Tibial artery (tissue), 4 donors: ENCODE measurements around the gene ADAMTS14.

Experiments used
- DNase-seq, 2 donors: peaks; one replicate each; pipeline ENCODE4 v3.0.0-alpha.2; 2019
- H3K27ac ChIP-seq, 2 donors: fragments of 200-600 bp; sonication (generic) in 1 of 2; 1 replicate in 1 of 2; 2 replicates in 1 of 2; pipeline ENCODE4 v1.5.1; 2018 to 2019; ENCODE audit warnings: mild to moderate bottlenecking in 1 of 2
- H3K27me3 ChIP-seq, 2 donors: fragments of 200-600 bp; sonication (generic) in 1 of 2; one replicate each; pipeline versions ENCODE4 v1.5.1 to v1.6.0; 2016 to 2019
- H3K36me3 ChIP-seq, 3 donors: fragments of 200-600 bp; sonication (generic) in 2 of 3; one replicate each; pipeline ENCODE4 v1.5.1; 2016 to 2019; ENCODE audit warnings: mild to moderate bottlenecking in 2 of 3
- H3K4me1 ChIP-seq, 4 donors: fragments of 200-600 bp; sonication (generic) in 2 of 4; 1 replicate in 3 of 4; 2 replicates in 1 of 4; pipeline ENCODE4 v1.5.1; 2016 to 2019
- H3K4me3 ChIP-seq, 2 donors: fragments of 200-600 bp; sonication (generic) in 1 of 2; 1 replicate in 1 of 2; 2 replicates in 1 of 2; pipeline ENCODE4 v1.5.1; 2018 to 2019; ENCODE audit warnings: mild to moderate bottlenecking in 2 of 2
- H3K9me3 ChIP-seq, 3 donors: fragments of 200-600 bp; sonication (generic) in 1 of 3; one replicate each; pipeline ENCODE4 v1.5.1; 2016 to 2019
- intact Hi-C: fragments of 100-400 bp; cut with DNase I; formaldehyde crosslinking; loops from one replicate; pipeline ENCODE4 v1.15.0; 2023; ENCODE audit warnings: low total_unique reads
- TF ChIP-seq, protein P1 (sequence below), 2 experiments: fragments of 200-600 bp in 1 of 2; fragments of 450-650 bp in 1 of 2; IDR thresholded peaks; one replicate each; pipeline ENCODE4 v1.5.1; 2017 to 2019; ENCODE audit warnings: antibody characterized with exemption in 2 of 2, mild to moderate bottlenecking in 1 of 2, moderate library complexity in 1 of 2

The ADAMTS14 gene

DNA sequence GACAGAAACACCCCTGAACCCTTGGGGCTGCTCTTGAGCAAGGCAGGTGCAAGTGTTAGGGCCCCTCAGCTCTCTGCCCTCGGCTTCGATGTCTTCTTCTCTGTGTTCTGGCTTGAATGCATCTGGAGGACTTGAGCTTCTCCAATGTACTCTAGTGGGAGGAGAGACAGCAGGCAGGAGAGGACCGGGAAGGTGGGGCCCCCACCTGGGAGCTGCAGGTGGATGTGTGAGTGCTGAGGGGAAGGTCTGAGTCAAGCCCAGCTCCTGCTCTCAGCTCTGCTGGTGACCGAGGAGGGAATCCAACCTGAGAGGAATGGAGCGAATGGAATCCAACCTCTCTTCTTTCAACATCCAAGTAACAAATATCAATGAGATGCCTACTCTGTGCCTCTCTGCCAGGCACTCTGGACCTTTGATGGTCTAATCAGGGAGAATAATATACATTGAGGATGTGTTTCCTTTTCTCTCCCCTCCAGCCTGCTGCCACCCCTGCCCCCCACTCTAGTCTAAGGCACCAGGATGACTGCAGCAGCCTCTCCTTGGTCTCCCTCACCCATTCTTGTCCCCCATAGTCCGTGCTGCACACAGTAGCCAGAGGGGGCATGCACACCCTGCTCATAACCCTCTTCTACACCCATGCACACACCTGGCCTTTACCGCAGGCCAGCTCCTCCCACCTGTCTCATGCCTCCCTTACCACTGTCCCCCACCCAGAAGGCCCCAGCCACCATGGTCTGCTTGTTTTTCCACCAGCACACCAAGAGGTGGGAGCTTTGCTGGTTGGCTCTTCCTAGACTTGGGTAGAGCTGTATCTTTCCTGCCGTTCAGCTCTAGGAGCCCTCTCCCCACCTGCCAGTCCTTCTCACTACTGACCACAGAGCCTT is 99.2 kb downstream of the ADAMTS14 start:
- Histone ChIP-seq H3K4me3 (no peak overlapping the region), H3K9me3 (no peaks in the 10 kb centered on the region), H3K4me1 (no peaks in the 10 kb centered on the region), H3K36me3 (no peaks in the 10 kb centered on the region), H3K27me3 (no peaks in the 10 kb centered on the region), H3K27ac (no peak overlapping the region)
- peak in 1 of 2 donors; percentile 56 for DNase-seq
- TF ChIP-seq, protein P1, sequence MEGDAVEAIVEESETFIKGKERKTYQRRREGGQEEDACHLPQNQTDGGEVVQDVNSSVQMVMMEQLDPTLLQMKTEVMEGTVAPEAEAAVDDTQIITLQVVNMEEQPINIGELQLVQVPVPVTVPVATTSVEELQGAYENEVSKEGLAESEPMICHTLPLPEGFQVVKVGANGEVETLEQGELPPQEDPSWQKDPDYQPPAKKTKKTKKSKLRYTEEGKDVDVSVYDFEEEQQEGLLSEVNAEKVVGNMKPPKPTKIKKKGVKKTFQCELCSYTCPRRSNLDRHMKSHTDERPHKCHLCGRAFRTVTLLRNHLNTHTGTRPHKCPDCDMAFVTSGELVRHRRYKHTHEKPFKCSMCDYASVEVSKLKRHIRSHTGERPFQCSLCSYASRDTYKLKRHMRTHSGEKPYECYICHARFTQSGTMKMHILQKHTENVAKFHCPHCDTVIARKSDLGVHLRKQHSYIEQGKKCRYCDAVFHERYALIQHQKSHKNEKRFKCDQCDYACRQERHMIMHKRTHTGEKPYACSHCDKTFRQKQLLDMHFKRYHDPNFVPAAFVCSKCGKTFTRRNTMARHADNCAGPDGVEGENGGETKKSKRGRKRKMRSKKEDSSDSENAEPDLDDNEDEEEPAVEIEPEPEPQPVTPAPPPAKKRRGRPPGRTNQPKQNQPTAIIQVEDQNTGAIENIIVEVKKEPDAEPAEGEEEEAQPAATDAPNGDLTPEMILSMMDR (IDR thresholded peaks at IDR 0.05) = no peak
- intact Hi-C loops = no loop called here

DNA sequence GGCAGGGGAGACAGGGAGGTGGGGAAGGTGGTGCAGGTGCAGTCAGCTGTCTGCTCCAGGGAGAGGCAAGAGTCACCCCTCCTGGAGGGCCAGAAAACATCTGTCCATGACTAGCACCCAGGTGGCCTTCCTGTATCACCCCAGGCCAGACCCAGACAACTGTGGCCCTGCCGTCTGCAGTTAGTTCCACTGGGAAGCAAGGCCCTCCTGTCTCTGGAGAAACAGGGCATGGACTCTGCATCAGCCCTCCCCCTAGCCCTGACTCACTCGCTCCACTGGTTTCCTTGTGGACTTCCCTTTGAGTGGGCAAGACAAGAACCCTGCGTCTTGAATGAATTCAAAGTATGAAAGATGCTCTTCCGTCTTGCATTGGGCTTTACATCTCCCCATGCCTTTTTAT is 100.3 kb downstream of the ADAMTS14 start:
- no peak overlapping the region for H3K4me3 ChIP-seq
- no peak for DNase-seq
- H3K27me3 ChIP-seq = no peaks in the 10 kb centered on the region
- no peaks in the 10 kb centered on the region for H3K36me3 ChIP-seq
- H3K4me1 ChIP-seq = no peaks in the 10 kb centered on the region
- H3K9me3 ChIP-seq = no peaks in the 10 kb centered on the region
- TF ChIP-seq, protein P1 (IDR thresholded peaks at IDR 0.05) = no peak
- intact Hi-C loops = no loop called here
- H3K27ac ChIP-seq = no peak overlapping the region

DNA sequence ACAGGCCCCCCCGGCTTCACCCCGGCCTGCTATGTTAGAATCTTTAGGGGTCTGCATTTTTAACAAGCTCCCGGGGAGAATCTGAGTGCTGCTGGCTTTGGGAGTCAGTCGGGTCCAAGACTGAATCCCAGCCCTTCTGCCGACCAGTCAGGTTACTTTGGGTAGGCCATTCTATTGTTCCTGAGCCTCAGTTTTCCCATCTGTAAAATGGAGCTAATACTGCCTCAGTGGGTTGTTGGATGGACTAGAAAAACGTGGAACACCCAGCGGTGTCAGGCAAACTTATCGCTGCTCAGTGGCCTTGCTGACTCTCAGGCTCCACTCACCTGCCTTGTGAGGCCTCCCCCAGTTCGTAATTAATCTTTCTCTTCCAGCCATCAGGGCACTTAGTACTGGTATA is 101.2 kb downstream of the ADAMTS14 start:
- no peaks in the 10 kb centered on the region for H3K4me1 ChIP-seq
- no peaks in the 10 kb centered on the region for H3K27me3 ChIP-seq
- no peak for DNase-seq
- intact Hi-C loops = no loop called here
- no peaks in the 10 kb centered on the region for H3K36me3 ChIP-seq
- no peak overlapping the region for H3K4me3 ChIP-seq
- no peak overlapping the region for H3K27ac ChIP-seq
- H3K9me3 ChIP-seq = no peaks in the 10 kb centered on the region
- TF ChIP-seq, protein P1 (IDR thresholded peaks at IDR 0.05) = no peak

DNA sequence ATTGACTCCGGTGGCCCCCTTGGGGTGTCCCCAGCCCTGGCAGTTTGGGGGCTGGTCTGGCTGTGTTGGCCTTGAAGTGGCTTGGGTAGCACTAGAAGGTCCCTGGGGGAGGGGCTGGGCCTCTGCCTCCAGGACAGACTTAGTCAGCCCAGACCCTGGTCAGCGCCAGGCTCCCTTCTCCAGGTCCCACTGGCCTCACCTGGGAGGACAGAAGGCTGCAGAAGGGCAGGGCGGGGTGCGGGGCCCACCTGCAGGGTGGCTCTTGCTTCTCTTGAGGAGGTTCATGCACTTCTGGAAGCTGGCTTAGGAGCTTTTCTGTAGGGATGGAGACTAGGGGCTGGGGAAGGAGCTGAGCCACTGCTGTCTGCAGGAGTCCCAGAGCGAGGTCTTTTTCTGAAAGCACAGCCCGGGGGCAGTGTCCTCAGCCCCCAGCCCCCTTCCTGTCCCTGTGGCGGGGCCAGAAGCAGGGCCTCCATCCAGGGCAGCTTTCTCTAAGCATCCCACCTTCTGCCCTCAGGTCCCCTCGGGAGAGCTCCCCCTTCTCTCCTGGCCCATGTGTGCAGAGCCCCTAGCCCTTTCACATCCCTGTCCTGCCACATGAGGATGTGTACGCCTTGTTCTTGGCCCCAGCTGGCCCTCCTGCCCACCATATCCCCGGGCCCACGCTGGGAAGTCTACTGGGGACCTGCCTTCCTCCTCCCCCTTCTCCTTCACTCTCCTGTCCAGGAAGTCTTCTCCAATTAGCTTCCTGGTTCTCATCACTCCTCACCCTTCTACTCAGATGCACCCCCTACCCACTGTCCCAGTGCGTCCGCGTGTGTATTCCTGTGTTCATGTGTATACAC is 101.9 kb downstream of the ADAMTS14 start:
- Histone ChIP-seq H3K36me3 (no peaks in the 10 kb centered on the region), H3K4me3 (no peak overlapping the region), H3K27ac (no peak overlapping the region), H3K4me1 (no peaks in the 10 kb centered on the region), H3K27me3 (no peaks in the 10 kb centered on the region), H3K9me3 (no peaks in the 10 kb centered on the region)
- peak; percentile 13 to 34 for DNase-seq
- TF ChIP-seq, protein P1 (IDR thresholded peaks at IDR 0.05) = no peak
- intact Hi-C loops = no loop called here

DNA sequence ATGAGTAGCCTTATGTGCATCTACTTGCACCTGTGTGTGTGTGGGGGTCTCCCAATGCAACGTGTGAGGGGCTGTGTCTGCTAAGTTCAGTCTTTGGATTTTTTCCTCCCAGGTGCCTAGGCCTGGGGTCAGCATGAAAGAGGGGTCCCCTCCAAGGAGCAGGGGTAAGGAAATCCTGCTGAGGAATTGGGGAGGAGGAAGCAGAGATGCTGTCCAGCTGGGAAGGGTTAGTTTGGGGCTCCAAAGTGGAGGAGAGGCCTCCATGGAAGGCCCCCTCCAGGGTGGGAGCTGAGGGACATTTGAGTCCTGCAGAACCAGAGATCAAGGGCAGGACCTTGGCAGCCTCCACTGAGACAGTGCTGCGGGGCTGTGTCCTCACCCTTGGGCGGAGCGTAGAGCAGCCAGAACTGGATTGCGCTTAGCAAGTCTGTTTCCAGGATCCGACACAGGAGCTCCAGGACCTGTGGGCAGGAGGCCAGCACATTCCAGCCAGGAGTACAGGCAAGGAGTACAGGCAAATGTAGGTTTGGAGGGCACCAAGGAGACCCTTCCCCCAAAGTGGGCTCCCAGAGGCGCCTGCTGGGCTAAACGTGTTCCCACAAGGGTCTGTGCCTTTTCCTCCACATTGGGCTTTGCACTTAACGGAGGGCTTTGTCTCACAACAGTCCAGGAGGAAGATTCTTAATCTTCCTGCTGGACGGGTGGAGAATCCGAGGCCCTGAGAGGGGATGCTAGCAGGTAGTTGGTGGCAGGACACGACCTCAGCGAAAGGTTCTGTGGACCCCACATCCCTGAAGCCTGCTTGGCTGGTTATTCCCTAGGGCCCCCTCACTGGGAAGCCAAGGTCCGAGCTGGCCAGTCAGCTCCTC is 102.7 kb downstream of the ADAMTS14 start:
- peak; percentile 15 to 53 for DNase-seq
- Histone ChIP-seq H3K36me3 (no peaks in the 10 kb centered on the region), H3K27ac (no peak overlapping the region), H3K4me1 (no peaks in the 10 kb centered on the region), H3K27me3 (no peaks in the 10 kb centered on the region), H3K9me3 (no peaks in the 10 kb centered on the region), H3K4me3 (no peak overlapping the region)
- intact Hi-C loops = no loop called here
- TF ChIP-seq, protein P1 (IDR thresholded peaks at IDR 0.05) = no peak
